Measurements from ENCODE around the gene PEF1. TPM values are rescaled to one million over a fixed set of nuclear protein-coding genes. Genes with fewer than 3 reads are reported as not detected.

The PEF1 gene
- total and polyA plus RNA-seq, 2 experiments from 2014 or later, result 71.3 to 97.5 TPM

DNA sequence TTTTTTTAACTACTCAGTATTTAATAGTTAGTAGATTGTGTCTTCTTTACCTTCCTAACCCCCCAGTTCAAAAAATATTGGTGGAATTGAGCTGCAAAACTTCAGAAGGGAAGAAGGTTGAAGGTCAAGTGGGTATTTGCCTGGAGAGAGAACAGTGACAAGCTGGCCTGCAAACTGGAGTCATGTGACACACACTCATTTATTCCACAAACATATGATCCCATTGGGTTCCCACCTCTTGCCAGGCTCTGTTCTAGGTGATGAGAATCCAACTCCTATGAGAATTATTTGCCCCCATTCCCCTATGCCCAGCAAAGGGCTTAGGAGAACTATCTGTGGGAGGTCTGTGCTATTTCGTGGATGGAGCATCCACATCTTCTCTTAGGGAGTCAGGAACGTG lies 3.5 kb upstream of the PEF1 start:
- Histone ChIP-seq H3K36me3 (ENCODE audit: low read depth) (peaks cover 7% of the 10 kb centered on the region; the same call in 1 of the 2 replicates), H3F3A (ENCODE audit: insufficient read depth) (peaks cover 20% of the 10 kb centered on the region; the same call in 1 of the 2 replicates), H3K27ac (peak overlapping the region; percentile 17; the same call in 1 of the 2 replicates), H3K4me2 (ENCODE audit: unreplicated experiment) (no peak overlapping the region), H3K27me3 (replicated peaks; ENCODE audit: insufficient read depth) (no peaks in the 10 kb centered on the region), H2AFZ (no peak overlapping the region), H3K79me2 (ENCODE audit: insufficient read depth) (peaks cover 22% of the 10 kb centered on the region), H3K4me3 (no peak overlapping the region), H4K20me1 (ENCODE audit: insufficient read depth) (no peaks in the 10 kb centered on the region), H3K9me3 (ENCODE audit: low read depth) (no peaks in the 10 kb centered on the region), H3K9me2 (ENCODE audit: insufficient read depth) (no peaks in the 10 kb centered on the region), H3K4me1 (ENCODE audit: insufficient read depth) (peaks cover 14% of the 10 kb centered on the region), H3K9ac (no peak overlapping the region)
- WGBS, 2 experiments (ENCODE audit: low coverage in 1 of 2, low lambda C conversion rate in 2 of 2, missing lambda C conversion rate in 2 of 2), result 69 to 75% methylated on average over 2 of the region's 2 CpGs
- in situ Hi-C loops (cut with MboI), result no loop called here
- peak; percentile 29 for DNase-seq
- no peak for TF ChIP-seq EZH2 (IDR thresholded peaks at IDR 0.05; ENCODE audit: insufficient read depth, poor library complexity, severe bottlenecking)
- TF ChIP-seq EZH2phosphoT487 (IDR thresholded peaks at IDR 0.05; ENCODE audit: insufficient read depth, low read depth), result no peak

DNA sequence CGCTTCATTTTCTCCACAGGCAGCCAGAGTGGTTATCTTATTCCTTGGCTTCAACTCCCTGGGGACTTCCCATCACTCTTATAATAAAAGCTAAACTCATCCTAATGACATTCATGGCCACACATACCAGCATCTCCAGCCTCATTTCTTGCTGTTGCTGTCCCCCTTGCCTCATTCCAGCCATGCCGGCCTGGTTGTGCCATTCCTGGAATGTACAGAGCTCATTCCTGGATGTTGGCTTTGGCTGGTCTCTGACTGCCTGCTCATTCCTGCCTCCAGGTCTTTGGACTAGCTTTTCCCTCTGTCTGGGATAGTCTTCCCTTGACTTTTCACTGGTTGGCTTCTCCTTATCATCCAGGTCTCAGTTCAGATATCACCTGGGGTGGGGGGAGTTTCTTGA lies 2.4 kb upstream of the PEF1 start:
- Histone ChIP-seq H3K27ac (peak overlapping the region; percentile 38; the same call in 1 of the 2 replicates), H3K79me2 (ENCODE audit: insufficient read depth) (peaks cover 33% of the 10 kb centered on the region), H3K9ac (no peak overlapping the region), H3F3A (ENCODE audit: insufficient read depth) (peaks cover 27% of the 10 kb centered on the region; the same call in 1 of the 2 replicates), H3K9me2 (ENCODE audit: insufficient read depth) (no peaks in the 10 kb centered on the region), H2AFZ (no peak overlapping the region), H3K36me3 (ENCODE audit: low read depth) (peaks cover 5% of the 10 kb centered on the region; the same call in 1 of the 2 replicates), H3K4me1 (ENCODE audit: insufficient read depth) (peaks cover 15% of the 10 kb centered on the region), H3K4me2 (ENCODE audit: unreplicated experiment) (no peak overlapping the region), H3K27me3 (replicated peaks; ENCODE audit: insufficient read depth) (no peaks in the 10 kb centered on the region), H3K4me3 (no peak overlapping the region), H3K9me3 (ENCODE audit: low read depth) (no peaks in the 10 kb centered on the region), H4K20me1 (ENCODE audit: insufficient read depth) (no peaks in the 10 kb centered on the region)
- in situ Hi-C loops (cut with MboI), result no loop called here
- peak; percentile 72 for DNase-seq
- TF ChIP-seq EZH2phosphoT487 (IDR thresholded peaks at IDR 0.05; ENCODE audit: insufficient read depth, low read depth), result no peak
- no peak for TF ChIP-seq EZH2 (IDR thresholded peaks at IDR 0.05; ENCODE audit: insufficient read depth, poor library complexity, severe bottlenecking)
- WGBS, 2 experiments (ENCODE audit: low coverage in 1 of 2, low lambda C conversion rate in 2 of 2, missing lambda C conversion rate in 2 of 2), result 33 to 44% methylated on average over 2 of the region's 2 CpGs

- Histone ChIP-seq H4K20me1 (ENCODE audit: insufficient read depth) (no peaks in the 10 kb centered on the region), H3F3A (ENCODE audit: insufficient read depth) (peaks cover 28% of the 10 kb centered on the region; the same call in 1 of the 2 replicates), H3K4me2 (ENCODE audit: unreplicated experiment) (no peak overlapping the region), H3K9me2 (ENCODE audit: insufficient read depth) (no peaks in the 10 kb centered on the region), H3K9ac (no peak overlapping the region), H3K9me3 (ENCODE audit: low read depth) (no peaks in the 10 kb centered on the region), H2AFZ (no peak overlapping the region), H3K4me1 (ENCODE audit: insufficient read depth) (peaks cover 15% of the 10 kb centered on the region), H3K27me3 (replicated peaks; ENCODE audit: insufficient read depth) (no peaks in the 10 kb centered on the region), H3K4me3 (no peak overlapping the region), H3K27ac (peak overlapping the region; percentile 38; the same call in 1 of the 2 replicates), H3K36me3 (ENCODE audit: low read depth) (no peaks in the 10 kb centered on the region), H3K79me2 (ENCODE audit: insufficient read depth) (peaks cover 40% of the 10 kb centered on the region)
- TF ChIP-seq EZH2phosphoT487 (IDR thresholded peaks at IDR 0.05; ENCODE audit: insufficient read depth, low read depth) (no peak), EZH2 (IDR thresholded peaks at IDR 0.05; ENCODE audit: insufficient read depth, poor library complexity, severe bottlenecking) (no peak)
- DNase-seq, result no peak
- 94 to 97% methylated on average over 4 of the region's 4 CpGs for WGBS, 2 experiments (ENCODE audit: low coverage in 1 of 2, low lambda C conversion rate in 2 of 2, missing lambda C conversion rate in 2 of 2)
- in situ Hi-C loops (cut with MboI), result no loop called here
Measured at GRCh38 chr1:31646259-31646960, 1.7 kb upstream of the PEF1 start.

DNA sequence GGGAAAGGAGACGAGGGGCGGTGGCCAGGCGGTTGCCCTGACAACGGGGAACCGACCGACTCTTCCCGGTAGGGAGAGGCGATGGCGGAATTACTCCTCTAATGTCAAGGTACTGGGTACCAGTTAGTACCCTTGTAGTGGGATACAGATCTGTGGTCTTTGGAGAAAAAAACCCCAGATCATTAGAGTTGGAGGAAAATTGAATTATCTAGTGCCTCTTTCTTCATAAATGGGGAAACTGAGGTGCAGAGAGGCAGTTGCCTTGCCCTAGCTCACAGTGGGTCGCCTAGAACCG lies 545 bp upstream of the PEF1 start:
- Histone ChIP-seq H4K20me1 (ENCODE audit: insufficient read depth) (no peaks in the 10 kb centered on the region), H3K4me2 (ENCODE audit: unreplicated experiment) (peak overlapping the region; percentile 94), H3K9me2 (ENCODE audit: insufficient read depth) (no peaks in the 10 kb centered on the region), H3K27ac (peak overlapping the region; percentile 98), H3K9ac (peak overlapping the region; percentile 98), H3K9me3 (ENCODE audit: low read depth) (no peaks in the 10 kb centered on the region), H3K79me2 (ENCODE audit: insufficient read depth) (peaks cover 52% of the 10 kb centered on the region), H2AFZ (peak overlapping the region; percentile 91), H3K36me3 (ENCODE audit: low read depth) (no peaks in the 10 kb centered on the region), H3K4me1 (ENCODE audit: insufficient read depth) (peaks cover 17% of the 10 kb centered on the region), H3F3A (ENCODE audit: insufficient read depth) (peaks cover 31% of the 10 kb centered on the region; the same call in 1 of the 2 replicates), H3K27me3 (replicated peaks; ENCODE audit: insufficient read depth) (no peaks in the 10 kb centered on the region), H3K4me3 (peak overlapping the region; percentile 90)
- DNase-seq, result no peak
- 1 to 2% methylated on average over 11 of the region's 11 CpGs for WGBS, 2 experiments (ENCODE audit: low coverage in 1 of 2, low lambda C conversion rate in 2 of 2, missing lambda C conversion rate in 2 of 2)
- TF ChIP-seq EZH2phosphoT487 (IDR thresholded peaks at IDR 0.05; ENCODE audit: insufficient read depth, low read depth) (no peak), EZH2 (IDR thresholded peaks at IDR 0.05; ENCODE audit: insufficient read depth, poor library complexity, severe bottlenecking) (no peak)
- in situ Hi-C loops (cut with MboI), result no loop called here
